ENCODE results near the gene LCN10. TPM values are rescaled to one million over a fixed set of nuclear protein-coding genes. Genes with fewer than 3 reads are reported as not detected.

The LCN10 gene
- total RNA-seq, 1 experiment from 2014 or later, result not detected

DNA sequence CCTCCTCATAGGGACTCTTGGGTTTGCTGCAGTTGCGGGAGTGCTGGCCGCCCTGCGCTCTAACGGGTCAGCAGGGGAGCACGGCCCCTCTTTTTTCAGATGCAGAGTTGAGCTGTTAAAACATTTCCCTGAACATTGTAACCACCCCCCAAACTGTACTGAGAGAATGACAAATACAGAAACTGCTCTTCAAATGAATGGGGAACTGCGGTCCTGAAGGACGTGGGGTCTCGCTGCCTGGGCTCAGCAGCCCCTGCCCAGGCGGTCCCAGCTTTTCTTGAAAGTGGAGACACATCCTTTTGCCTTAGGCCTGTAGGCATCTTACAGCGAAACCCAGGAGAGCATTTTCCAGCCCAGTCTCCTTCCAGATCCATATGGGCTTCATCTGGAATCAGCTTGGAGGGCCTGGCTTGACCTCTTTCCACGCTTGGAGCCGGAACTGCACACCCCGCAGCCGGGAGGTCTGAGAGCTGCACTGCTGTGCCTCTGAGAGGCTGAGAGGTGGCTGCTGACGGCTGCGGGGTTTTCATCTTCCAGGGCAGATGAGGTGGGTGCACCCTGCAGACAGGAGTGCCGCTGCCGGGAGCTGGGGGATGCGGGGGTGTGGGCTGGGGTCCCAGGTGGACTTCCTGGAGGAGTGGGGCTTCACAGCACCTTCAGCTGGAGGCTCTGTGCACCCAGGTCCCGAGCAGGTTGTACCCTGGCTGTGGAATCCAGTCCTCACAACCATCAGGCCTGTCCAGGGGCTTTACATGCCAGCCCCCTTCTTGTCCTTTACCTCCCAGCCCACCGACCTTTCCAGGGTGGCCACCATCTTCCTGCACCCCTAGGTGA is 54.2 kb downstream of the LCN10 start:
- no peak for DNase-seq (ENCODE audit: low read depth)

Other genes starting within 250 kb of the LCN10 start
- 4.4 and 8.7 TPM in 2 replicates for gene NOTCH1, start 196.9 kb downstream of the LCN10 start, total RNA-seq (2014; rRNA removed; shearing (Covaris generic))
- 53.7 and 56.2 TPM in 2 replicates for gene EGFL7, start 80.0 kb downstream of the LCN10 start, total RNA-seq (2014; rRNA removed; shearing (Covaris generic))
- gene AGPAT2, start 55.5 kb downstream of the LCN10 start, total RNA-seq (2014; rRNA removed; shearing (Covaris generic)), result 46.5 and 51.3 TPM in 2 replicates
- 6.6 and 6.8 TPM in 2 replicates for gene DIPK1B, start 30.4 kb downstream of the LCN10 start, total RNA-seq (2014; rRNA removed; shearing (Covaris generic))
- not detected in 2 replicates for gene LCN6, start 5.6 kb upstream of the LCN10 start, total RNA-seq (2014; rRNA removed; shearing (Covaris generic))
- not detected in 2 replicates for gene LCN8, start 15.3 kb upstream of the LCN10 start, total RNA-seq (2014; rRNA removed; shearing (Covaris generic))
- not detected in 2 replicates for gene LCN15, start 21.6 kb upstream of the LCN10 start, total RNA-seq (2014; rRNA removed; shearing (Covaris generic))
- gene TMEM141, start 48.4 kb upstream of the LCN10 start, total RNA-seq (2014; rRNA removed; shearing (Covaris generic)), result 46.9 and 61.6 TPM in 2 replicates
- gene CCDC183, start 53.4 kb upstream of the LCN10 start, total RNA-seq (2014; rRNA removed; shearing (Covaris generic)), result 0.23 TPM in 1 of 2 replicates, not detected in the other
- gene RABL6, start 65.0 kb upstream of the LCN10 start, total RNA-seq (2014; rRNA removed; shearing (Covaris generic)), result 64.7 and 69.4 TPM in 2 replicates
- 0.18 and 0.74 TPM in 2 replicates for gene AJM1, start 99.5 kb upstream of the LCN10 start, total RNA-seq (2014; rRNA removed; shearing (Covaris generic))
- gene PHPT1, start 106.5 kb upstream of the LCN10 start, total RNA-seq (2014; rRNA removed; shearing (Covaris generic)), result 67.5 and 92.7 TPM in 2 replicates
- 2.1 and 6.1 TPM in 2 replicates for gene MAMDC4, start 109.4 kb upstream of the LCN10 start, total RNA-seq (2014; rRNA removed; shearing (Covaris generic))
- gene EDF1, start 123.4 kb upstream of the LCN10 start, total RNA-seq (2014; rRNA removed; shearing (Covaris generic)), result 379 and 424 TPM in 2 replicates
- 25.4 and 34.6 TPM in 2 replicates for gene TRAF2, start 143.6 kb upstream of the LCN10 start, total RNA-seq (2014; rRNA removed; shearing (Covaris generic))
- 98.8 and 99.2 TPM in 2 replicates for gene FBXW5, start 201.8 kb upstream of the LCN10 start, total RNA-seq (2014; rRNA removed; shearing (Covaris generic))
- 1.2 TPM in 1 of 2 replicates, not detected in the other for gene C8G, start 202.3 kb upstream of the LCN10 start, total RNA-seq (2014; rRNA removed; shearing (Covaris generic))
- not detected in 2 replicates for gene LCN12, start 209.3 kb upstream of the LCN10 start, total RNA-seq (2014; rRNA removed; shearing (Covaris generic))
- gene PTGDS, start 234.6 kb upstream of the LCN10 start, total RNA-seq (2014; rRNA removed; shearing (Covaris generic)), result not detected in 2 replicates
- not detected in 2 replicates for gene LCNL1, start 240.1 kb upstream of the LCN10 start, total RNA-seq (2014; rRNA removed; shearing (Covaris generic))
- gene PAXX, start 249.5 kb upstream of the LCN10 start, total RNA-seq (2014; rRNA removed; shearing (Covaris generic)), result 60.5 and 66.9 TPM in 2 replicates